Mucosa of descending colon (tissue), 3 donors: Measurements from ENCODE around the gene TSSK2. TPM values are rescaled to one million over a fixed set of nuclear protein-coding genes. Genes with fewer than 3 reads are reported as not detected.

ENCODE experiments used
- ATAC-seq: fragments of 200-7000 bp; cut with Tn5 transposase; one replicate; pipeline ENCODE4 v1.9.1; 2020; ENCODE audit warnings: mild to moderate bottlenecking, moderate library complexity
- DNase-seq, 3 donors: peaks; one replicate each; pipeline ENCODE4 v3.0.0-alpha.2; 2020
- H3K36me3 ChIP-seq: fragments of 200-600 bp; one replicate; pipeline ENCODE4 v1.8.0; 2021; ENCODE audit warnings: low read depth, mild to moderate bottlenecking
- H3K4me1 ChIP-seq: fragments of 200-600 bp; one replicate; pipeline ENCODE4 v1.8.0; 2021; ENCODE audit warnings: low read depth, mild to moderate bottlenecking
- H3K4me3 ChIP-seq: fragments of 200-600 bp; one replicate; pipeline ENCODE4 v1.8.0; 2021; ENCODE audit warnings: mild to moderate bottlenecking
- H3K9me3 ChIP-seq: fragments of 200-600 bp; one replicate; pipeline ENCODE4 v1.8.0; 2021; ENCODE audit warnings: mild to moderate bottlenecking
- intact Hi-C, 2 donors: fragments of 100-400 bp; cut with DNase I in 1 of 2; cut with micrococcal nuclease in 1 of 2; formaldehyde crosslinking; loops; one replicate each; pipeline versions ENCODE4 v1.11.0 to v1.11.1; 2022; cut with DNase I, micrococcal nuclease
- total RNA-seq, 3 donors: library from RNA; stranded (reverse); fragmentation: NEBNext Ultra II Directional in 2 of 3; extraction: Animal tissue kit (Norgen Biotek cat#: 25700) in 2 of 3; gene quantifications; one replicate each; pipeline versions ENCODE4 v1.2.1 to v1.2.4, GENCODE V29; 2021 to 2023
- TF ChIP-seq, protein P1 (sequence below): fragments of 200-600 bp; IDR thresholded peaks from one replicate; pipeline ENCODE4 v1.8.0; 2022; ENCODE audit warnings: antibody characterized with exemption, mild to moderate bottlenecking
- donor health status: DM: no; HTN: no; CAD: no; lungs with moderate emphysema.
- donor health status: DM: no; HTN: no; CAD: no.
- donor health status: DM: no; HTN: yes; CAD: no.

TSSK2 gene
- total RNA-seq, 3 donors from 2014 or later = not detected

DNA sequence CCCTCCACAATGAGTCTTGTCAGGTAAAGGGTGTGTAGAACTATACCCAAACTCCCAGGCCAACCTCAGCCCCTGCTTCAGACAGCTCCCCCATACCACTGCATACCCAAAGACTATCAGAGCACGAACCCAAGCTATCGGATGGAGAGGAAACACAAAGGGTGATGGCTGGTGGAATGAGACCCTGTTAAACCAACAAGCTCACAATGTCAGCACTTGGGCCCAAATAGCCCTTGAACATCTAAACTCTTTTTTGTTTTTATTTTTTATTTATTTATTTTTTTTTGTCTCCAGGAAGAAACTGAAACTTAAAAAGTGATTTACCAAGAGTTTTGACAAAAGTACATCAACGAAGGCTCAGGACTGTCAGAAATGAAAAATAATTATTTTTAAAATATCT, 19.5 kb upstream of the TSSK2 start:
- Histone ChIP-seq H3K4me3 (no peak overlapping the region), H3K36me3 (no peaks in the 10 kb centered on the region), H3K4me1 (peaks cover 26% of the 10 kb centered on the region), H3K9me3 (no peaks in the 10 kb centered on the region)
- intact Hi-C loops = no loop called here
- DNase-seq (no peak), ATAC-seq (no peak)
- TF ChIP-seq, protein P1, sequence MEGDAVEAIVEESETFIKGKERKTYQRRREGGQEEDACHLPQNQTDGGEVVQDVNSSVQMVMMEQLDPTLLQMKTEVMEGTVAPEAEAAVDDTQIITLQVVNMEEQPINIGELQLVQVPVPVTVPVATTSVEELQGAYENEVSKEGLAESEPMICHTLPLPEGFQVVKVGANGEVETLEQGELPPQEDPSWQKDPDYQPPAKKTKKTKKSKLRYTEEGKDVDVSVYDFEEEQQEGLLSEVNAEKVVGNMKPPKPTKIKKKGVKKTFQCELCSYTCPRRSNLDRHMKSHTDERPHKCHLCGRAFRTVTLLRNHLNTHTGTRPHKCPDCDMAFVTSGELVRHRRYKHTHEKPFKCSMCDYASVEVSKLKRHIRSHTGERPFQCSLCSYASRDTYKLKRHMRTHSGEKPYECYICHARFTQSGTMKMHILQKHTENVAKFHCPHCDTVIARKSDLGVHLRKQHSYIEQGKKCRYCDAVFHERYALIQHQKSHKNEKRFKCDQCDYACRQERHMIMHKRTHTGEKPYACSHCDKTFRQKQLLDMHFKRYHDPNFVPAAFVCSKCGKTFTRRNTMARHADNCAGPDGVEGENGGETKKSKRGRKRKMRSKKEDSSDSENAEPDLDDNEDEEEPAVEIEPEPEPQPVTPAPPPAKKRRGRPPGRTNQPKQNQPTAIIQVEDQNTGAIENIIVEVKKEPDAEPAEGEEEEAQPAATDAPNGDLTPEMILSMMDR = no peak

DNA sequence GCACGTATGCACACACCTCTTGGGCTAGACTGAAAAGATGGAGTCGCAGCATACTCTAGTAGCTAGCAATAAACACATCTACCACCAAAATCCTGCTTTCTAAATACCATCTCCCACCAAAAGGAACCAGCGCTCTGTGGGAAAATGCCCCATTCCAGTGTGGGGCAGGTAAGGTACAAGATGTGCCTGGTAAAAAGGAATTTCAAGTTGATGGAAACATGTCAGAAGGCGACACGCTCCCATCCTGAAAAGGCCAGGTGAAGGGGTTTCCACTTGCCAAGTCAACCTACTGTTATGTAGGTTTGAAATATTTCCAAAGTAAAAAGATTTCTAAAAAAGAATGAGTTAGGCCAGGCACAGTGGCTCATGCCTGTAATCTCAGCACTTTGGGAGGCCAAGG, 17.7 kb upstream of the TSSK2 start:
- intact Hi-C loops = no loop called here
- peaks cover 38% of the 10 kb centered on the region for H3K4me1 ChIP-seq
- no peaks in the 10 kb centered on the region for H3K36me3 ChIP-seq
- no peak overlapping the region for H3K4me3 ChIP-seq
- DNase-seq (no peak), ATAC-seq (no peak)
- H3K9me3 ChIP-seq = no peaks in the 10 kb centered on the region
- TF ChIP-seq, protein P1 = no peak

DNA sequence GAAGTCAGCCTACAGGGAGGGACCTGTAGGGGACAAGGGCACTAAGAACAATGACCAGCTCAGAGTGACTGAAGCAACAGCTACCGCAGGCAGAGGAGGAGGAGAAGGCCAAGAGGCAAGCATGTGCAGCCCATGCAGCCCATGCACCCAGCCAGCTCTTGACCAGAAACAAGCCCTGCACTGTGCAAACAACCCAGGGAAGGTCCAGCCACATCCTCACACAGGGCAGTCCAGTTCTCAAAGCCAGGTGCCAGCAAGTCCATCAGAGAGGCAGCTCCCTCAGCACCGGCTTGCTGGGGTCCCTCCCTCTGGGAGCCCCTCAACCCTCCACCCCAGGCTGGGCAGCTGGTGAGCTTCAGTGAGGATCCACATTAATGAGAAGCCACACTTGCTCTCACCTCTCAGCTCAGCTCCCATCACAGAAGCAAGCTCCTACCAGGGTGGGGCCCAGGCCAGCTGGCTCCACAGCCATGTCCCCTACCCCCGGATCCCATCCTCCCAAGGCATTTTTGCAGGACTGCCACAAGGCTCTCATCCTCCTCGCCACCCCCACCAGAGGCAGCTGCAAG, 16.0 kb upstream of the TSSK2 start:
- ATAC-seq (no peak), DNase-seq (no peak)
- peaks cover 44% of the 10 kb centered on the region for H3K4me1 ChIP-seq
- no peaks in the 10 kb centered on the region for H3K36me3 ChIP-seq
- no peak overlapping the region for H3K4me3 ChIP-seq
- TF ChIP-seq, protein P1 = no peak
- intact Hi-C loops = no loop called here
- no peaks in the 10 kb centered on the region for H3K9me3 ChIP-seq

DNA sequence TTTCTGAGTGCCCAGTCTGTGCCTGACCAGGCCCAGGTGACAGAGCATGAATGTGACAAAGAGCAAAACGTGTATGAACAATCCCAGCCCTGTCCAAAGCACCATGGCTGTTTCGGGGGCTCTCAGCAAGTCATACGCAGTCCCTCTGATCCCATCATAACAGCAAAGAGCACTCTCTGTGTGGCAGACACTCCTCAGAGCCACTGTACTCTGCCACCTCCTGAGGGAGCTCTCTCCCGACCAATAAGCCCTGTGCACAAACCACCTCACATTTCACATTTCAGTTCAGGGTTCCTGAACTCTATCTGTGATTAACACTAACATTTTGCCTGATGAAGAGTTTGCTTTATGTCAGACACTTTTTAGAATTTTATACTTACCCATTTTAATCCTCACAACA, 15.5 kb upstream of the TSSK2 start:
- no peak for DNase-seq
- intact Hi-C loops = no loop called here
- Histone ChIP-seq H3K4me1 (peaks cover 44% of the 10 kb centered on the region), H3K36me3 (no peaks in the 10 kb centered on the region), H3K4me3 (no peak overlapping the region), H3K9me3 (no peaks in the 10 kb centered on the region)
- TF ChIP-seq, protein P1 = no peak
- no peak for ATAC-seq

DNA sequence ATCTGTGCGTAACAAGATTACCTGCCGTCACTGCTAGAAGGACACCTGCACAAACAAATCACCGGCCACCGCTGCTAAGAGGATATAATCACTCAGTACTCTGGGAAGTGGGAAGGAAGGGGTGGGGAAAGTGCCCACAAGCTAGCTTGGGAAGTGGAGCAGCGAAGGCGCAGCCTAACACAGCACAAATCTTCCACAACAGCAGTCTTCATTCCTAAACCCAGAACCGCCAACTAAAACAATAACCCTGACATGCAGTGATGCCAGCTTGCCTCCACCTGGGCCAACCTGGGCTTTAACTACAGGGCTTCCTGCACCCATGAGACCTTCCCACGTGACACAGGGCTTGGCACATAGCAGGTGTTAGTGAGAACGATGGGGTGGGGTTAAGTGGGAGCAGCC, 14.0 kb upstream of the TSSK2 start:
- intact Hi-C loops = no loop called here
- H3K36me3 ChIP-seq = no peaks in the 10 kb centered on the region
- DNase-seq = peak in 2 of 3 donors; percentile 55 to 67
- H3K4me1 ChIP-seq = peaks cover 48% of the 10 kb centered on the region
- no peak overlapping the region for H3K4me3 ChIP-seq
- H3K9me3 ChIP-seq = no peaks in the 10 kb centered on the region
- TF ChIP-seq, protein P1 = no peak
- ATAC-seq = peak; percentile 60

DNA sequence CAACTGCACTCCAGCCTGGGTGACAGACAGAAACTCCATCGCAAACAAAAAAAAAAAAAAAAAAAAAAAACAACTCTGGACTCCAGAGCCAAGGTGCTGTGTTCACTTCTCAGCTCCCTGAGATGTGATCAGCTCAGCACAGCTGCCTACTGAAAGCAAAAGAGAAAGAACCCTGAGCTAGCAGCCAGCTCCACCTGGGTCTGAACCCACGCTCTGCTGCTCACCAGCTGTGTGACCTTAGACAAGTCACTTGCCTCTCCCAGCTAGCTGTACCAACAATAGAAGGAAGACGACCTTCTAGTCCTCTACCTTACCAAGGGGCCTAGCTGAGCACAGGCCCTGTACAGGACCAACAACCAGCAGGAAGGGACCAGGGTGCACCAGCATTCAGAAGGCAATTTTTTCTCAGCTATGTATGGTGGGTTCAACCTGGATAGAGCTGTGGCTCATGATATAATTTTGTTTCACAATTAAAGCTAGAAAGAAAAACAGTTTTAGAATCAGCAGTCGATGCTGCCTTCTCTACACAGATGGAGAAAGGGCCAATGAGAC, 12.7 kb upstream of the TSSK2 start:
- TF ChIP-seq, protein P1 = no peak
- no peak for DNase-seq
- ATAC-seq = no peak
- Histone ChIP-seq H3K36me3 (no peaks in the 10 kb centered on the region), H3K9me3 (no peaks in the 10 kb centered on the region), H3K4me1 (peaks cover 52% of the 10 kb centered on the region), H3K4me3 (no peak overlapping the region)
- intact Hi-C loops = no loop called here
